PC-9 (cell line): Measurements from ENCODE around the gene PSMD3. TPM values are rescaled to one million over a fixed set of nuclear protein-coding genes. Genes with fewer than 3 reads are reported as not detected.

Experiments
- BruUV-seq: library from RNA; stranded (reverse); fragments of 400-500 nt; replicated peaks from 2 replicates; lab custom pipeline; 2021; lab: Mats Ljungman, UMichigan
- CTCF ChIA-PET: fragments of 300-600 bp; sonication (Branson Sonifier 250); formaldehyde crosslinking; loops from one replicate; lab custom pipeline; 2022; ENCODE audit warnings: antibody characterized with exemption; lab: Charles Lee
- POLR2A ChIA-PET: fragments of 300-600 bp; sonication (Branson Sonifier 250); formaldehyde crosslinking; loops from one replicate; lab custom pipeline; 2022; ENCODE audit warnings: antibody characterized with exemption; ENCODE audit not compliant: unreplicated experiment; lab: Charles Lee
- DNase-seq, 2 experiments: peaks; one replicate each; pipeline versions ENCODE4 v3.0.0 to v3.0.0-alpha.2; 2015 to 2022; ENCODE audit warnings: mixed read lengths in 1 of 2
- H2AFZ ChIP-seq: fragments of 200-600 bp; sonication (generic); 2 replicates; pipeline ENCODE4 v1.8.1; 2017; ENCODE audit warnings: antibody characterized with exemption
- H3F3A ChIP-seq: fragments of 200-600 bp; sonication (generic); 2 replicates; pipeline ENCODE4 v1.8.1; 2017; ENCODE audit warnings: antibody characterized with exemption, mild to moderate bottlenecking, low read depth; ENCODE audit not compliant: insufficient read depth
- H3K27ac ChIP-seq: fragments of 200-600 bp; sonication (generic); 2 replicates; pipeline ENCODE4 v1.6.1; 2016; ENCODE audit warnings: mixed run types
- H3K27me3 ChIP-seq: fragments of 200-600 bp; sonication (generic); 2 replicates; pipeline ENCODE4 v1.6.1; 2016; ENCODE audit warnings: low read depth, mixed run types; ENCODE audit not compliant: insufficient read depth
- H3K36me3 ChIP-seq: fragments of 200-600 bp; sonication (generic); 2 replicates; pipeline ENCODE4 v1.6.1; 2016; ENCODE audit warnings: low read depth, mixed run types
- H3K4me1 ChIP-seq: fragments of 200-600 bp; sonication (generic); replicated peaks from 2 replicates; pipeline ENCODE4 v1.6.1; 2016; ENCODE audit warnings: mixed run types; ENCODE audit not compliant: insufficient read depth
- H3K4me2 ChIP-seq: fragments of 200-600 bp; sonication (generic); 2 replicates; pipeline ENCODE4 v1.6.1; 2017; ENCODE audit warnings: mixed run types
- H3K4me3 ChIP-seq: fragments of 200-600 bp; sonication (generic); 2 replicates; pipeline ENCODE4 v1.6.1; 2016; ENCODE audit warnings: mixed run types
- H3K79me2 ChIP-seq: fragments of 200-600 bp; sonication (generic); 2 replicates; pipeline ENCODE4 v1.6.1; 2017; ENCODE audit warnings: low read depth, mixed run types
- H3K9me2 ChIP-seq: fragments of 200-600 bp; sonication (generic); 2 replicates; pipeline ENCODE4 v1.8.1; 2017; ENCODE audit warnings: mild to moderate bottlenecking; ENCODE audit not compliant: insufficient read depth
- H3K9me3 ChIP-seq: fragments of 200-600 bp; sonication (generic); 2 replicates; pipeline ENCODE4 v1.8.1; 2016; ENCODE audit warnings: low read depth; ENCODE audit not compliant: insufficient read depth
- H4K20me1 ChIP-seq: fragments of 200-600 bp; sonication (generic); 2 replicates; pipeline ENCODE4 v1.8.1; 2017; ENCODE audit not compliant: insufficient read depth
- EZH2 ChIP-seq: fragments of 200-600 bp; sonication (generic); IDR thresholded peaks from 2 replicates; pipeline ENCODE4 v1.8.0; 2017; ENCODE audit warnings: antibody characterized with exemption, low read depth
- intact Hi-C: fragments of 100-400 bp; cut with micrococcal nuclease; formaldehyde crosslinking; loops from one replicate; pipeline ENCODE4 v1.10.0; 2022; ENCODE audit not compliant: unreplicated experiment
- total RNA-seq: library from RNA; stranded (reverse); gene quantifications from 2 replicates; pipeline ENCODE4 v1.2.3, GENCODE V29; 2021
- TF ChIP-seq, protein P1 (sequence below): fragments of 200-600 bp; sonication (generic); conservative IDR thresholded peaks from 2 replicates; pipeline ENCODE4 v1.6.1; 2017; ENCODE audit warnings: mixed run types, antibody characterized with exemption, mild to moderate bottlenecking, moderate library complexity

Gene PSMD3
- total RNA-seq, 1 experiment from 2014 or later: 130 TPM

DNA sequence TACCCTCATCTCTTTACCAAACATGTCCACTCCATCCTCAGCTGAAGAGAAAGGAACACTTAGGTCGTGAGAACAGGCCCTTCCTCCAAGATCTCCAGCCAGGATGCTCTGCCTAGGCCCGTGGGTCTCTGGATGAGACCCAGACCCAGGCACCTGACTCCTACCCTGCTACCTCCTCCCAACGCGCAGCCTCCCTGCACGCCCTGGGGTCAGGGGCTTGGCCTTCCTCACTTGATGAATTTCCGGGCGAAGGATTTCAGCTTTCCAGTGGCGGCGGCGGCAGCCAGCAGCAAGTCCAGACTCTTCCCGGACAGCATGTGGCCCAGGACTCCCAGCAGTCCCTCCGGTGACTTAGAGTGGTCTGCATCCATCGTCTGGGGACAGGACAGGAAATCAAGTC, 48.0 kb downstream of the PSMD3 start:
- H3F3A ChIP-seq: peaks cover 30% of the 10 kb centered on the region
- no peaks in the 10 kb centered on the region for H3K27me3 ChIP-seq
- H4K20me1 ChIP-seq: no peaks in the 10 kb centered on the region
- H3K79me2 ChIP-seq: no peaks in the 10 kb centered on the region
- ChIA-PET CTCF (interaction anchor here (0.7 kb wide), 1 partner anchor 445 kb away, joined by 3 read pairs; no protein-coding TSS in a partner anchor), POLR2A (no interaction called here)
- no peaks in the 10 kb centered on the region for H3K9me3 ChIP-seq
- H2AFZ ChIP-seq: no peak overlapping the region
- peaks cover 36% of the 10 kb centered on the region for H3K4me1 ChIP-seq
- intact Hi-C loops: loop anchor here (10.0 kb wide), 1 partner anchor 286 kb away; no protein-coding TSS in a partner anchor
- H3K9me2 ChIP-seq: no peaks in the 10 kb centered on the region
- no peak overlapping the region for H3K4me2 ChIP-seq
- H3K27ac ChIP-seq: no peak overlapping the region
- no peak for DNase-seq
- H3K4me3 ChIP-seq: no peak overlapping the region
- no peaks in the 10 kb centered on the region for H3K36me3 ChIP-seq
- TF ChIP-seq, protein P1, sequence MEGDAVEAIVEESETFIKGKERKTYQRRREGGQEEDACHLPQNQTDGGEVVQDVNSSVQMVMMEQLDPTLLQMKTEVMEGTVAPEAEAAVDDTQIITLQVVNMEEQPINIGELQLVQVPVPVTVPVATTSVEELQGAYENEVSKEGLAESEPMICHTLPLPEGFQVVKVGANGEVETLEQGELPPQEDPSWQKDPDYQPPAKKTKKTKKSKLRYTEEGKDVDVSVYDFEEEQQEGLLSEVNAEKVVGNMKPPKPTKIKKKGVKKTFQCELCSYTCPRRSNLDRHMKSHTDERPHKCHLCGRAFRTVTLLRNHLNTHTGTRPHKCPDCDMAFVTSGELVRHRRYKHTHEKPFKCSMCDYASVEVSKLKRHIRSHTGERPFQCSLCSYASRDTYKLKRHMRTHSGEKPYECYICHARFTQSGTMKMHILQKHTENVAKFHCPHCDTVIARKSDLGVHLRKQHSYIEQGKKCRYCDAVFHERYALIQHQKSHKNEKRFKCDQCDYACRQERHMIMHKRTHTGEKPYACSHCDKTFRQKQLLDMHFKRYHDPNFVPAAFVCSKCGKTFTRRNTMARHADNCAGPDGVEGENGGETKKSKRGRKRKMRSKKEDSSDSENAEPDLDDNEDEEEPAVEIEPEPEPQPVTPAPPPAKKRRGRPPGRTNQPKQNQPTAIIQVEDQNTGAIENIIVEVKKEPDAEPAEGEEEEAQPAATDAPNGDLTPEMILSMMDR: no peak
- no peak for TF ChIP-seq EZH2
- no TSS peak for BruUV-seq

DNA sequence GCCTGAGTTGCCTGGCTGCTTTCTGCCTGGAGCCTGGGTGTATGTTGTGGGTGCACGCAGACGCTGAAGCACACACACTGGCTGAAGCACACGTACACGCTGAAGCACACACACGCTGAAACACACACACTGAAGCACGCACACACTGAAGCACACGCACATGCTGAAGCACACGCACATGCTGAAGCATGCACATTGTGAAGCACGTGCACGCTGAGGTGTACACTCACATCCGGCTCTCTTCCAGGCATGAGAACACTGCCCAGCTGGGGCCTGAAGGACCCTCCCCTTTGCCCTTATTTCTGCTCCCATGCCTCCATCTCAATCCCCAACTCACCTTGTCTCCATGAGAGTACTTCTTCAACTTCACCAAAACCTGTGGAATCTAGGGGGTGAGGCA, 51.1 kb downstream of the PSMD3 start:
- TF ChIP-seq, protein P1: no peak
- Histone ChIP-seq H2AFZ (no peak overlapping the region), H3K79me2 (no peaks in the 10 kb centered on the region), H3K4me3 (no peak overlapping the region), H3K9me2 (no peaks in the 10 kb centered on the region), H3K4me2 (no peak overlapping the region), H3K9me3 (no peaks in the 10 kb centered on the region), H3K4me1 (peaks cover 5% of the 10 kb centered on the region), H3K27ac (no peak overlapping the region), H3K36me3 (0 out of 2 replicates have a peak, but pooled peaks cover 2% of the 10 kb centered on the region), H3F3A (peaks cover 2% of the 10 kb centered on the region; the same call in 1 of the 2 replicates), H4K20me1 (no peaks in the 10 kb centered on the region), H3K27me3 (no peaks in the 10 kb centered on the region)
- ChIA-PET POLR2A (no interaction called here), CTCF (no interaction called here)
- no TSS peak for BruUV-seq
- DNase-seq: no peak
- intact Hi-C loops: no loop called here

DNA sequence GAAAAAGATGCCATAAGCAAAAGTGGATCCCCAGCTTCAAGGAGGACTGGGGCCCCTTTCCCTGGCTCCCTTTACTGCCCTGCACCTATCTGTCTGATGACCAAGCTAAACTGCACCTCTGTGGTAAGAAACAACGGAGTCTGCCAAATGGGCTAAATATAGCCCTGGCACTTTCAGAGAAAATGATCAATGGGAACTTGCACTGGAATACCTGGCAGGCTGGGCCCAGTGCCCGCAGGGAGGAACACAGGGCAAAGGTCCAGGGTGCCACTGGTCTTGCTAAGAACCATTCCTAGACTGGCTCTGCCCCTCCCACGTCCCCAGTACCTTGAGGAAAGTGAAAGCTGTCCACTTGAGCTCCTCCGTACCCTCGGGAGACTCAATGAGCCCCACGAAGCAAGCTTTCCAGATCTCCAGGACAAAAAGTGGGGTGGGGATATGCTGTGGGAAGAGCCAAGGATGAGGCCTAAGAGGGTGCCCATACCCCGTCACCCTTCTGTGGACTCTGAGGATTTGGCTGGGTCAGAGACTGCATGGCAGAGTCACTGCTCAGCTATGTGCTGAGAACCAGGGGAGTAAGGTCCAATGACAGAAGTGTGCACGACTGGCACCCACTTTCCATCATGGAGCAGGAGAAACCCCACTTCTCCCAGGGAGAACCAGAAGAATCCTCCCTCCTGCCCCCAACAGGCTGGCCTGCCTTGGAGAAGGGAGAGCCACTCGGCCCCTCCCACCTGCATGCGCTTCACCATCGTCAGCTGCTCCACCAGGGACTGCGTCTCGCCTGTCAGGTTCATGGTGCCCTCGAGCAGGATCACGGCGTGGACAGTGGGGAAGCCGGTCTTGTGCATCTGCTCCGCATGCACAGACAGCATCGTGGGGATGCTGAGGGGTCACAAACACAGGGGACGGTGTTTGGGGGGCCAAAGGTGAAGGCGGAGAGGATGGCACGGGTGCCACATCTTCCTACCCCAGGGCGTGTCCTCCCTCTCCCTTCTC, 52.0 kb downstream of the PSMD3 start:
- no peaks in the 10 kb centered on the region for H3K27me3 ChIP-seq
- H3F3A ChIP-seq: no peaks in the 10 kb centered on the region
- POLR2A ChIA-PET: no interaction called here
- no peak for TF ChIP-seq EZH2
- TF ChIP-seq, protein P1: no peak
- no peak overlapping the region for H2AFZ ChIP-seq
- H3K9me3 ChIP-seq: no peaks in the 10 kb centered on the region
- no peaks in the 10 kb centered on the region for H4K20me1 ChIP-seq
- H3K4me3 ChIP-seq: no peak overlapping the region
- H3K36me3 ChIP-seq: 0 out of 2 replicates have a peak, but pooled peaks cover 2% of the 10 kb centered on the region
- H3K4me2 ChIP-seq: no peak overlapping the region
- no peak overlapping the region for H3K27ac ChIP-seq
- no TSS peak for BruUV-seq
- DNase-seq: no peak
- no peaks in the 10 kb centered on the region for H3K4me1 ChIP-seq
- intact Hi-C loops: no loop called here
- no peaks in the 10 kb centered on the region for H3K9me2 ChIP-seq
- no peaks in the 10 kb centered on the region for H3K79me2 ChIP-seq
- CTCF ChIA-PET: interaction anchor here (0.6 kb wide), 1 partner anchor 25 kb away, joined by 4 read pairs; no protein-coding TSS in a partner anchor
